Right atrium auricular region (tissue), 2 donors: ENCODE results near the gene PFDN6. TPM values are rescaled to one million over a fixed set of nuclear protein-coding genes. Genes with fewer than 3 reads are reported as not detected.

Experiments
- DNase-seq: peaks from one replicate; pipeline ENCODE4 v3.0.0-alpha.2; 2019; ENCODE audit warnings: low spot score
- H3K27ac ChIP-seq, 2 donors: fragments of 200-600 bp; sonication (generic); 1 replicate in 1 of 2; 2 replicates in 1 of 2; pipeline ENCODE4 v1.5.1; 2016 to 2019
- H3K27me3 ChIP-seq, 2 donors: fragments of 200-600 bp; sonication (generic); one replicate each; pipeline versions ENCODE4 v1.5.1 to v1.6.0; 2017 to 2019
- H3K36me3 ChIP-seq: fragments of 200-600 bp; sonication (generic); one replicate; pipeline ENCODE4 v1.5.1; 2016
- H3K4me1 ChIP-seq, 2 donors: fragments of 200-600 bp; sonication (generic); one replicate each; pipeline versions ENCODE4 v1.5.1 to v1.6.0; 2017 to 2019
- H3K4me3 ChIP-seq, 2 donors: fragments of 200-600 bp; sonication (generic); 1 replicate in 1 of 2; 2 replicates in 1 of 2; pipeline ENCODE4 v1.5.1; 2017 to 2019; ENCODE audit warnings: mild to moderate bottlenecking in 1 of 2, moderate library complexity in 1 of 2
- H3K9me3 ChIP-seq, 2 donors: fragments of 200-600 bp; sonication (generic); one replicate each; pipeline ENCODE4 v1.5.1; 2019
- total RNA-seq, 2 donors: library from RNA; depleted of rRNA; stranded (reverse); fragments of >200 nt; gene quantifications; one replicate each; pipeline ENCODE4 v1.1.0, GENCODE V29; 2016
- TF ChIP-seq, protein P1 (sequence below), 2 donors: fragments of 200-600 bp; sonication (generic); IDR thresholded peaks; one replicate each; pipeline ENCODE4 v1.5.1; 2019; ENCODE audit warnings: antibody characterized with exemption in 2 of 2

The PFDN6 gene
- total RNA-seq, 2 donors from 2014 or later: 23.4 to 29.5 TPM

DNA sequence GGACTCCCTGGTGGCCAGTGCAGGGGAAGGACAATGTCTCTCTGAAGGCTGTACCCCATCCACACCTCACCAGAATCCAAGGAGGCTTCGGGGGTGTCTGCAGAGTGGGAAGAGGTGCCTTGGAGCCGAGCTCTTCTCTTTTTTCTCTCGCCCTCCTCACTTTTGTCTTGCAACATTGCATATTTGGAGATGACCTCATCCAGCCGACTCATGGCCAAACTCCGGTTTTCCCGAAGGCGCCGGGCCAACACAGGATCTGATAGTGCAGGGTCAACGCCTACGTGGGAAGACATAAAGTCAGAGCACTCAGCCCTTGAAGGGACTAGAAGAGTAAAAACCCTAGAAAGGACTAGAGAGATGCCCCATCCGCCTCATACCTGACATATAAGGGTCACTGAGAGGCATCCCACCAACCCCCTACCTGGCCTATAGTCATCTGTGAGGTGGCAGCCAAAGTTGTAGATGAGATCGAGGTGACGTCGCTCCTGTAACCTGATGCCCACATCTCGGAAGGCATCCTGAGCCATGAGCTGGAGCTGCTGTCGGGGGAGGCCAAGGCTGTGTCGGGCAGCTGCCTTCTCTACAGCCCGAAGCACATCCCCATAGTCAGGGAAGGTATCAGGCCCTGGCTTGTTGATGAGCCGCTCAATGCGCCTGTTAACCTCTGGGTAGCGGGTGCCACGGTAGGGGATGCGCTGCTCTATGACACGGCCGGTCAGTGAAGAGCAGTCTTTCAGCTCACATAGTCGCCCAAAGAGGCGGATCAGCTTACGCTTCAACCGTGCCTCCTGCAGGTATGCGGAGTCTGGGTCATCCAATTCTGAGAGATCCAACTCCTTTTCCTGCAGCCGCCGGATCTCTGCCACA is 31.1 kb downstream of the PFDN6 start:
- H3K36me3 ChIP-seq: peaks cover 28% of the 10 kb centered on the region
- peak overlapping the region; percentile 46 to 89 for H3K27ac ChIP-seq
- DNase-seq: peak; percentile 95
- peaks cover 0 to 65% of the 10 kb centered on the region in 2 donors for H3K4me1 ChIP-seq
- H3K9me3 ChIP-seq: no peaks in the 10 kb centered on the region
- H3K27me3 ChIP-seq: no peaks in the 10 kb centered on the region
- TF ChIP-seq, protein P1, sequence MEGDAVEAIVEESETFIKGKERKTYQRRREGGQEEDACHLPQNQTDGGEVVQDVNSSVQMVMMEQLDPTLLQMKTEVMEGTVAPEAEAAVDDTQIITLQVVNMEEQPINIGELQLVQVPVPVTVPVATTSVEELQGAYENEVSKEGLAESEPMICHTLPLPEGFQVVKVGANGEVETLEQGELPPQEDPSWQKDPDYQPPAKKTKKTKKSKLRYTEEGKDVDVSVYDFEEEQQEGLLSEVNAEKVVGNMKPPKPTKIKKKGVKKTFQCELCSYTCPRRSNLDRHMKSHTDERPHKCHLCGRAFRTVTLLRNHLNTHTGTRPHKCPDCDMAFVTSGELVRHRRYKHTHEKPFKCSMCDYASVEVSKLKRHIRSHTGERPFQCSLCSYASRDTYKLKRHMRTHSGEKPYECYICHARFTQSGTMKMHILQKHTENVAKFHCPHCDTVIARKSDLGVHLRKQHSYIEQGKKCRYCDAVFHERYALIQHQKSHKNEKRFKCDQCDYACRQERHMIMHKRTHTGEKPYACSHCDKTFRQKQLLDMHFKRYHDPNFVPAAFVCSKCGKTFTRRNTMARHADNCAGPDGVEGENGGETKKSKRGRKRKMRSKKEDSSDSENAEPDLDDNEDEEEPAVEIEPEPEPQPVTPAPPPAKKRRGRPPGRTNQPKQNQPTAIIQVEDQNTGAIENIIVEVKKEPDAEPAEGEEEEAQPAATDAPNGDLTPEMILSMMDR (IDR thresholded peaks at IDR 0.05): no peak
- no peak overlapping the region for H3K4me3 ChIP-seq

DNA sequence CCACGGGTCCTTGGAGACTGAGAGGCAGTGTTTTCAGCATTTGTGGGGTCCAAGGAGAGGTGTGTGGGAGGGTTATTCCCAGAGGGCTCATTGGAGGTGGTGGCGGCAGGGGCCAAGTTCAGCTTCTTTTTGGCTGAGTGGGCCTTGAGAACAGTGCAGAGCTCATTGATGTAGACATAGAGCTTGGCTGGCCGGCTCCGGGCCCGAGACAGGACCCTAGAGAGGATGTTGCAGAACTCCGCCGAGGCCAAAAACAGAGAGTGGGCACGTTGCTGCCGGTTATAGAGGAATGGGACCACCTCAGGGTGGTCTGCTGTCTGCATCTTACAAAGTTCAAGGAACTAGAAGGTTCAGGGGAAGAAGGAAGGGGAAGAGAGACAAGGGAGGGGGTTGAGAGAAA is 31.8 kb downstream of the PFDN6 start:
- Histone ChIP-seq H3K9me3 (no peaks in the 10 kb centered on the region), H3K36me3 (peaks cover 28% of the 10 kb centered on the region), H3K27me3 (no peaks in the 10 kb centered on the region), H3K4me1 (peaks cover 0 to 63% of the 10 kb centered on the region in 2 donors), H3K4me3 (peak overlapping the region in 1 of 2 donors; percentile 78), H3K27ac (peak overlapping the region; percentile 46 to 89)
- TF ChIP-seq, protein P1 (IDR thresholded peaks at IDR 0.05): no peak
- DNase-seq: no peak

DNA sequence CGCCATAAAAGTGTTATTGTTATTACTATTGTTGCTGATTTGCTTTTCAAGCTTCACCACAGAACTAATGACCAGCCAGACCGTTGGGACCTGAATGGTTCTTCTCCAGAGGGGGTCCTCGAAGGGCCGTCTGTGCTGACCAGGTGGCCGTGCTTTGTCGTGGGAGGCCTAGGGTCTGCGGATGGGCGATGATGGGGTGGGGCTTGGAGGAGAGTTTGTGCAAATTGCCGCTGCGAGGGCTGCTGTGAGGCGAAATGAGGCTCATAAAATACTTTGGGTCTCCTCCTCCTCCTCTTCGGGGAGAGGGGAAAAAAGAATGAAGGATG is 34.2 kb downstream of the PFDN6 start:
- Histone ChIP-seq H3K27ac (peak overlapping the region; percentile 82 to 89), H3K36me3 (peaks cover 26% of the 10 kb centered on the region), H3K4me1 (peaks cover 0 to 47% of the 10 kb centered on the region in 2 donors), H3K9me3 (no peaks in the 10 kb centered on the region), H3K4me3 (peak overlapping the region; percentile 71 to 78), H3K27me3 (no peaks in the 10 kb centered on the region)
- TF ChIP-seq, protein P1 (IDR thresholded peaks at IDR 0.05): no peak
- no peak for DNase-seq

DNA sequence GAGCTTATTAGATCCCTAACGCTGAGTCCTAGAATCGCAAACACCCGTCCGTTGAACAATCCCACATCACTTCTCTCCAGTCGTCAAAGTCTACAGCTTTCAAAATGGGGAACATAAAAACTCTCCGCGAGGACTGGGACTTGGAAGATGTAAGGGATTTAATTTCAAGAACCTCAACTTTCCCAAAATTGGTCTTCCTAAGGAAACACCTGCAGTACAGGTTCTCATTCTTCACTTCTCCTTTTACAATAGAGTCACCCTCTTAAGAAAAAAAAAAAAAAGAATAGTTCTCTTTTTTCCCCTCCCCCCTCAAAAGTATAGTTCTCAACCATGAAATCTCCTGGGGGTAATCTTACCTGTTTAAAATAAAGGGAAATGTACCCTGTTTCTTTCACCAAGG is 34.7 kb downstream of the PFDN6 start:
- Histone ChIP-seq H3K4me3 (peak overlapping the region in 1 of 2 donors; percentile 78), H3K9me3 (no peaks in the 10 kb centered on the region), H3K36me3 (peaks cover 20% of the 10 kb centered on the region), H3K27ac (no peak overlapping the region), H3K27me3 (no peaks in the 10 kb centered on the region), H3K4me1 (peaks cover 0 to 43% of the 10 kb centered on the region in 2 donors)
- DNase-seq: no peak
- TF ChIP-seq, protein P1 (IDR thresholded peaks at IDR 0.05): no peak

DNA sequence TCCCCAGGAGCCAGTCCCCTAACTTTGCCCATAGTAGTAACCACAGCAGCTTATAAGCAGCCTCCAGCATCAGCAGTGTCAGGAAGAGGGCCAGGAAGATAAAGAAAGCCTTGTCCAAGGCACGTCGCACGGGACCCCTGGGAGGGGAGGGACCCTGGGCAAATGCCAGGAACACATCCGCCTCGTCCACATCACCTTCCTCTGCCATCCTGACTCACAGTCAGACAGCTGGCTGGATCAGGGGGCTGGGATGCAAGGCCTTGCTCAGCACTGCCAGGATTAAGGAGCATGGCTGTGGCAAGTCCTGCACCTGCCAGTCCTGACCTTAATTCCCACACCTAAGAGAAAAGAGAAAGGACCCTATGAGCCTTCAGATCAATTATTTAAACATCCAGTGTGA is 39.7 kb downstream of the PFDN6 start:
- DNase-seq: no peak

More for the DNA sequence above, 39.7 kb downstream of the PFDN6 start:
- no peaks in the 10 kb centered on the region for H3K9me3 ChIP-seq
- no peak overlapping the region for H3K27ac ChIP-seq
- TF ChIP-seq, protein P1 (IDR thresholded peaks at IDR 0.05): no peak
- H3K36me3 ChIP-seq: no peaks in the 10 kb centered on the region
- no peak overlapping the region for H3K4me3 ChIP-seq
- H3K4me1 ChIP-seq: peaks cover 0 to under 1% of the 10 kb centered on the region in 2 donors
- H3K27me3 ChIP-seq: no peaks in the 10 kb centered on the region
